ENCODE results near the gene PROSER3.
A peak's percentile ranks its signal among the peaks of the same experiment; 100 is the strongest.

PROSER3 gene

GRCh38 chr19:35729763-35730162 is 28.2 kb upstream of the PROSER3 start:
- Mint-ChIP-seq H3K27me3 (no peaks in the 10 kb centered on the region), H3K4me3 (no peak overlapping the region), H3K9me3 (no peaks in the 10 kb centered on the region), H3K27ac (peak overlapping the region; percentile 63), H3K36me3 (ENCODE audit: low read depth) (peaks cover 96% of the 10 kb centered on the region), H3K4me1 (ENCODE audit: low read depth) (peaks cover under 1% of the 10 kb centered on the region)
- no peak for DNase-seq

GRCh38 chr19:35730326-35730725 is 27.6 kb upstream of the PROSER3 start:
- Mint-ChIP-seq H3K27ac (peak overlapping the region; percentile 63), H3K27me3 (no peaks in the 10 kb centered on the region), H3K36me3 (ENCODE audit: low read depth) (peaks cover 96% of the 10 kb centered on the region), H3K4me3 (no peak overlapping the region), H3K4me1 (ENCODE audit: low read depth) (peaks cover 2% of the 10 kb centered on the region), H3K9me3 (no peaks in the 10 kb centered on the region)
- no peak for DNase-seq

GRCh38 chr19:35731353-35731752 is 26.6 kb upstream of the PROSER3 start:
- no peak for DNase-seq
- H3K27me3 Mint-ChIP-seq, result no peaks in the 10 kb centered on the region
- H3K9me3 Mint-ChIP-seq, result no peaks in the 10 kb centered on the region
- H3K27ac Mint-ChIP-seq, result peak overlapping the region; percentile 38
- H3K36me3 Mint-ChIP-seq (ENCODE audit: low read depth), result peaks cover 96% of the 10 kb centered on the region
- peaks cover 5% of the 10 kb centered on the region for H3K4me1 Mint-ChIP-seq (ENCODE audit: low read depth)
- H3K4me3 Mint-ChIP-seq, result no peak overlapping the region

- no peaks in the 10 kb centered on the region for H3K9me3 Mint-ChIP-seq
- H3K4me1 Mint-ChIP-seq (ENCODE audit: low read depth), result peaks cover 8% of the 10 kb centered on the region
- H3K36me3 Mint-ChIP-seq (ENCODE audit: low read depth), result peaks cover 96% of the 10 kb centered on the region
- DNase-seq, result no peak
- H3K27me3 Mint-ChIP-seq, result no peaks in the 10 kb centered on the region
- H3K27ac Mint-ChIP-seq, result peak overlapping the region; percentile 37
- no peak overlapping the region for H3K4me3 Mint-ChIP-seq
Observed at GRCh38 chr19:35731779-35732405, 26.1 kb upstream of the PROSER3 start.

GRCh38 chr19:35732540-35733179 is 25.3 kb upstream of the PROSER3 start:
- DNase-seq, result no peak
- Mint-ChIP-seq H3K4me1 (ENCODE audit: low read depth) (peaks cover 11% of the 10 kb centered on the region), H3K27ac (no peak overlapping the region), H3K4me3 (no peak overlapping the region), H3K27me3 (no peaks in the 10 kb centered on the region), H3K36me3 (ENCODE audit: low read depth) (peaks cover 96% of the 10 kb centered on the region), H3K9me3 (no peaks in the 10 kb centered on the region)

- H3K36me3 Mint-ChIP-seq (ENCODE audit: low read depth), result peaks cover 96% of the 10 kb centered on the region
- peaks cover 11% of the 10 kb centered on the region for H3K4me1 Mint-ChIP-seq (ENCODE audit: low read depth)
- DNase-seq, result no peak
- no peaks in the 10 kb centered on the region for H3K9me3 Mint-ChIP-seq
- H3K4me3 Mint-ChIP-seq, result no peak overlapping the region
- peak overlapping the region; percentile 77 for H3K27ac Mint-ChIP-seq
- H3K27me3 Mint-ChIP-seq, result no peaks in the 10 kb centered on the region
Observed at GRCh38 chr19:35733180-35734125, 24.5 kb upstream of the PROSER3 start.

GRCh38 chr19:35734273-35734672 is 23.7 kb upstream of the PROSER3 start:
- H3K27me3 Mint-ChIP-seq, result no peaks in the 10 kb centered on the region
- no peaks in the 10 kb centered on the region for H3K9me3 Mint-ChIP-seq
- no peak for DNase-seq
- no peak overlapping the region for H3K4me3 Mint-ChIP-seq
- peak overlapping the region; percentile 77 for H3K27ac Mint-ChIP-seq
- peaks cover 96% of the 10 kb centered on the region for H3K36me3 Mint-ChIP-seq (ENCODE audit: low read depth)
- H3K4me1 Mint-ChIP-seq (ENCODE audit: low read depth), result peaks cover 17% of the 10 kb centered on the region

- peaks cover 23% of the 10 kb centered on the region for H3K4me1 Mint-ChIP-seq (ENCODE audit: low read depth)
- peak overlapping the region; percentile 77 for H3K27ac Mint-ChIP-seq
- no peaks in the 10 kb centered on the region for H3K9me3 Mint-ChIP-seq
- DNase-seq, result no peak
- no peaks in the 10 kb centered on the region for H3K27me3 Mint-ChIP-seq
- peaks cover 95% of the 10 kb centered on the region for H3K36me3 Mint-ChIP-seq (ENCODE audit: low read depth)
- no peak overlapping the region for H3K4me3 Mint-ChIP-seq
Observed at GRCh38 chr19:35734889-35735288, 23.1 kb upstream of the PROSER3 start.

GRCh38 chr19:35736913-35737886 is 20.8 kb upstream of the PROSER3 start:
- H3K9me3 Mint-ChIP-seq, result no peaks in the 10 kb centered on the region
- H3K36me3 Mint-ChIP-seq (ENCODE audit: low read depth), result peaks cover 89% of the 10 kb centered on the region
- no peak overlapping the region for H3K4me3 Mint-ChIP-seq
- no peaks in the 10 kb centered on the region for H3K27me3 Mint-ChIP-seq
- peaks cover 32% of the 10 kb centered on the region for H3K4me1 Mint-ChIP-seq (ENCODE audit: low read depth)
- DNase-seq, result no peak
- peak overlapping the region; percentile 88 for H3K27ac Mint-ChIP-seq

- Mint-ChIP-seq H3K4me3 (no peak overlapping the region), H3K36me3 (ENCODE audit: low read depth) (peaks cover 90% of the 10 kb centered on the region), H3K27ac (peak overlapping the region; percentile 96), H3K4me1 (ENCODE audit: low read depth) (peaks cover 42% of the 10 kb centered on the region), H3K27me3 (no peaks in the 10 kb centered on the region), H3K9me3 (no peaks in the 10 kb centered on the region)
- no peak for DNase-seq
Observed at GRCh38 chr19:35738021-35738886, 19.7 kb upstream of the PROSER3 start.

GRCh38 chr19:35738887-35739229 is 19.1 kb upstream of the PROSER3 start:
- Mint-ChIP-seq H3K27me3 (no peaks in the 10 kb centered on the region), H3K9me3 (no peaks in the 10 kb centered on the region), H3K4me1 (ENCODE audit: low read depth) (peaks cover 47% of the 10 kb centered on the region), H3K27ac (peak overlapping the region; percentile 96), H3K36me3 (ENCODE audit: low read depth) (peaks cover 88% of the 10 kb centered on the region), H3K4me3 (no peak overlapping the region)
- no peak for DNase-seq

GRCh38 chr19:35739275-35740107 is 18.5 kb upstream of the PROSER3 start:
- DNase-seq, result no peak
- H3K4me1 Mint-ChIP-seq (ENCODE audit: low read depth), result peaks cover 54% of the 10 kb centered on the region
- H3K27me3 Mint-ChIP-seq, result no peaks in the 10 kb centered on the region
- peak overlapping the region; percentile 99 for H3K4me3 Mint-ChIP-seq
- no peaks in the 10 kb centered on the region for H3K9me3 Mint-ChIP-seq
- peaks cover 88% of the 10 kb centered on the region for H3K36me3 Mint-ChIP-seq (ENCODE audit: low read depth)
- H3K27ac Mint-ChIP-seq, result peak overlapping the region; percentile 96

GRCh38 chr19:35740108-35740422 is 17.9 kb upstream of the PROSER3 start:
- H3K4me1 Mint-ChIP-seq (ENCODE audit: low read depth), result peaks cover 54% of the 10 kb centered on the region
- H3K9me3 Mint-ChIP-seq, result no peaks in the 10 kb centered on the region
- H3K27me3 Mint-ChIP-seq, result no peaks in the 10 kb centered on the region
- DNase-seq, result no peak
- H3K4me3 Mint-ChIP-seq, result peak overlapping the region; percentile 99
- H3K27ac Mint-ChIP-seq, result peak overlapping the region; percentile 96
- H3K36me3 Mint-ChIP-seq (ENCODE audit: low read depth), result peaks cover 86% of the 10 kb centered on the region
